ENCODE results near the gene SASH1. TPM values are rescaled to one million over a fixed set of nuclear protein-coding genes. Genes with fewer than 3 reads are reported as not detected.

SASH1 gene
- total RNA-seq, 1 experiment from 2014 or later, result 9.8 TPM

GRCh38 chr6:148435386-148435785 is 92.7 kb downstream of the SASH1 start:
- Histone ChIP-seq H3K9me2 (replicated peaks; ENCODE audit: low read length) (no peaks in the 10 kb centered on the region), H3K4me3 (ENCODE audit: low read length) (no peak overlapping the region), H3K4me2 (ENCODE audit: low read length) (no peak overlapping the region), H3K36me3 (ENCODE audit: low read depth, low read length) (no peaks in the 10 kb centered on the region), H2AFZ (ENCODE audit: low read length) (no peak overlapping the region), H3F3A (ENCODE audit: low read length, unreplicated experiment) (no peaks in the 10 kb centered on the region), H3K27ac (ENCODE audit: low read length) (no peak overlapping the region), H3K9ac (ENCODE audit: low read length) (no peak overlapping the region), H3K27me3 (ENCODE audit: low read length) (no peaks in the 10 kb centered on the region), H3K79me2 (ENCODE audit: low read length) (no peaks in the 10 kb centered on the region), H3K4me1 (ENCODE audit: insufficient read depth, low read length) (peaks cover 4% of the 10 kb centered on the region), H4K20me1 (ENCODE audit: low read length) (no peaks in the 10 kb centered on the region), H3K9me3 (ENCODE audit: low read length) (no peaks in the 10 kb centered on the region)
- ATAC-seq, result no peak
- TF ChIP-seq CTCF (conservative IDR thresholded peaks at IDR 0.05; ENCODE audit: low read depth, low read length), result no peak
- no peak for TF ChIP-seq EZH2phosphoT487 (IDR thresholded peaks at IDR 0.05; ENCODE audit: borderline replicate concordance, low read length)
- TF ChIP-seq EZH2 (IDR thresholded peaks at IDR 0.05; ENCODE audit: low read length, unreplicated experiment), result no peak
- ChIA-PET CTCF (no interaction called here), POLR2A (ENCODE audit: unreplicated experiment) (no interaction called here)
- no TSS peak for BruUV-seq (replicated peaks)
- intact Hi-C loops (cut with micrococcal nuclease), result no loop called here
- DNase-seq, result no peak

GRCh38 chr6:148436466-148436865 is 93.8 kb downstream of the SASH1 start:
- Histone ChIP-seq H4K20me1 (ENCODE audit: low read length) (no peaks in the 10 kb centered on the region), H3K27ac (ENCODE audit: low read length) (no peak overlapping the region), H3K9me2 (replicated peaks; ENCODE audit: low read length) (no peaks in the 10 kb centered on the region), H3K27me3 (ENCODE audit: low read length) (no peaks in the 10 kb centered on the region), H3K4me2 (ENCODE audit: low read length) (no peak overlapping the region), H3K4me1 (ENCODE audit: insufficient read depth, low read length) (peaks cover 15% of the 10 kb centered on the region), H2AFZ (ENCODE audit: low read length) (no peak overlapping the region), H3K9ac (ENCODE audit: low read length) (no peak overlapping the region), H3K9me3 (ENCODE audit: low read length) (no peaks in the 10 kb centered on the region), H3F3A (ENCODE audit: low read length, unreplicated experiment) (peaks cover 7% of the 10 kb centered on the region), H3K4me3 (ENCODE audit: low read length) (no peak overlapping the region), H3K79me2 (ENCODE audit: low read length) (no peaks in the 10 kb centered on the region), H3K36me3 (ENCODE audit: low read depth, low read length) (no peaks in the 10 kb centered on the region)
- no TSS peak for BruUV-seq (replicated peaks)
- DNase-seq, result no peak
- no peak for ATAC-seq
- ChIA-PET POLR2A (ENCODE audit: unreplicated experiment) (no interaction called here), CTCF (no interaction called here)
- intact Hi-C loops (cut with micrococcal nuclease), result no loop called here
- no peak for TF ChIP-seq CTCF (conservative IDR thresholded peaks at IDR 0.05; ENCODE audit: low read depth, low read length)
- TF ChIP-seq EZH2phosphoT487 (IDR thresholded peaks at IDR 0.05; ENCODE audit: borderline replicate concordance, low read length), result no peak
- no peak for TF ChIP-seq EZH2 (IDR thresholded peaks at IDR 0.05; ENCODE audit: low read length, unreplicated experiment)

GRCh38 chr6:148438632-148439031 is 96.0 kb downstream of the SASH1 start:
- peaks cover 7% of the 10 kb centered on the region for H3F3A ChIP-seq (ENCODE audit: low read length, unreplicated experiment)
- no peaks in the 10 kb centered on the region for H3K9me3 ChIP-seq (ENCODE audit: low read length)
- H3K9me2 ChIP-seq (replicated peaks; ENCODE audit: low read length), result no peaks in the 10 kb centered on the region
- H2AFZ ChIP-seq (ENCODE audit: low read length), result no peak overlapping the region
- H3K4me3 ChIP-seq (ENCODE audit: low read length), result no peak overlapping the region
- TF ChIP-seq EZH2 (IDR thresholded peaks at IDR 0.05; ENCODE audit: low read length, unreplicated experiment) (no peak), CTCF (conservative IDR thresholded peaks at IDR 0.05; ENCODE audit: low read depth, low read length) (no peak), EZH2phosphoT487 (IDR thresholded peaks at IDR 0.05; ENCODE audit: borderline replicate concordance, low read length) (no peak)
- no peak for ATAC-seq
- no TSS peak for BruUV-seq (replicated peaks)
- peaks cover 25% of the 10 kb centered on the region for H3K4me1 ChIP-seq (ENCODE audit: insufficient read depth, low read length)
- no peak overlapping the region for H3K27ac ChIP-seq (ENCODE audit: low read length)
- H3K9ac ChIP-seq (ENCODE audit: low read length), result no peak overlapping the region
- no peaks in the 10 kb centered on the region for H3K36me3 ChIP-seq (ENCODE audit: low read depth, low read length)
- no peak for DNase-seq
- H4K20me1 ChIP-seq (ENCODE audit: low read length), result no peaks in the 10 kb centered on the region
- H3K27me3 ChIP-seq (ENCODE audit: low read length), result no peaks in the 10 kb centered on the region
- H3K79me2 ChIP-seq (ENCODE audit: low read length), result no peaks in the 10 kb centered on the region
- H3K4me2 ChIP-seq (ENCODE audit: low read length), result no peak overlapping the region
- CTCF ChIA-PET, result no interaction called here
- POLR2A ChIA-PET (ENCODE audit: unreplicated experiment), result no interaction called here
- intact Hi-C loops (cut with micrococcal nuclease), result no loop called here

Measured in PC-3 (cell line).